B cell (primary cell): Measurements from ENCODE around the gene L3MBTL3. TPM values are rescaled to one million over a fixed set of nuclear protein-coding genes. Genes with fewer than 3 reads are reported as not detected.

Experiments used
- ATAC-seq: fragments of 200-7000 bp; cut with Tn5 transposase; one replicate; pipeline ENCODE4 v1.10.0; 2021; ENCODE audit warnings: low read depth, mild to moderate bottlenecking, moderate number of reproducible peaks, moderate library complexity
- CTCF ChIA-PET: fragments of 350-600 bp; sonication (Branson Sonifier 250); formaldehyde crosslinking; loops from one replicate; lab custom pipeline; 2021; ENCODE audit warnings: antibody characterized with exemption, inconsistent platforms; lab: Charles Lee
- POLR2A ChIA-PET: fragments of 350-600 bp; sonication (Branson Sonifier 250); formaldehyde crosslinking; loops from one replicate; lab custom pipeline; 2021; ENCODE audit warnings: antibody characterized with exemption; lab: Charles Lee
- DNase-seq: peaks from one replicate; pipeline ENCODE4 v3.0.0; 2013
- H2AFZ ChIP-seq: 2 replicates; pipeline ENCODE4 v1.6.1; 2012; ENCODE audit warnings: mild to moderate bottlenecking, low read depth, low read length; ENCODE audit not compliant: insufficient read depth, poor library complexity, severe bottlenecking
- H3K27ac ChIP-seq, 2 donors: 1 replicate in 1 of 2; 2 replicates in 1 of 2; pipeline ENCODE4 v1.5.1; 2012 to 2013; ENCODE audit warnings: low read length in 2 of 2, mild to moderate bottlenecking in 2 of 2, moderate library complexity in 1 of 2
- H3K27me3 ChIP-seq, 4 experiments: fragments of 200-600 bp in 1 of 4; sonication (generic) in 1 of 4; replicated peaks in 1 of 4; 1 replicate in 2 of 4; 2 replicates in 2 of 4; pipeline versions ENCODE4 v1.6.1 to v1.7.0; 2013 to 2016; ENCODE audit warnings: low read length in 3 of 4, mild to moderate bottlenecking in 2 of 4, mixed read lengths in 1 of 4, moderate library complexity in 1 of 4; ENCODE audit not compliant: insufficient read depth in 4 of 4, control insufficient read depth in 3 of 4; ENCODE audit errors: control extremely low read depth in 1 of 4
- H3K36me3 ChIP-seq, 2 experiments: replicated peaks in 1 of 2; 1 replicate in 1 of 2; 2 replicates in 1 of 2; pipeline versions ENCODE4 v1.6.1 to v1.7.1; 2013; ENCODE audit warnings: low read length in 1 of 2; ENCODE audit not compliant: insufficient read depth in 2 of 2, control insufficient read depth in 1 of 2; ENCODE audit errors: control extremely low read depth in 1 of 2, extremely low read depth in 1 of 2
- H3K4me1 ChIP-seq, 2 donors: fragments of 200-600 bp in 1 of 2; sonication (generic) in 1 of 2; 1 replicate in 1 of 2; 2 replicates in 1 of 2; pipeline versions ENCODE4 v1.5.1 to v1.6.1; 2013 to 2017; ENCODE audit warnings: low read length in 2 of 2; ENCODE audit not compliant: control insufficient read depth in 2 of 2, insufficient read depth in 2 of 2
- H3K4me2 ChIP-seq: replicated peaks from 2 replicates; pipeline ENCODE3; 2012; ENCODE audit warnings: mild to moderate bottlenecking, low read depth, low read length; ENCODE audit not compliant: poor library complexity, severe bottlenecking
- H3K4me3 ChIP-seq, 5 experiments: fragments of 200-600 bp in 1 of 5; sonication (generic) in 1 of 5; 1 replicate in 3 of 5; 2 replicates in 2 of 5; pipeline versions ENCODE4 v1.5.1 to v1.7.0; 2011 to 2016; ENCODE audit warnings: low read length in 4 of 5, mild to moderate bottlenecking in 4 of 5, low read depth in 2 of 5, control low read depth in 1 of 5, moderate library complexity in 1 of 5; ENCODE audit not compliant: insufficient read depth in 1 of 5; ENCODE audit errors: control extremely low read depth in 1 of 5, extremely low read depth in 1 of 5
- H3K79me2 ChIP-seq: fragments of 200-600 bp; sonication (generic); one replicate; pipeline ENCODE4 v1.6.0; 2016; ENCODE audit warnings: low read length; ENCODE audit not compliant: control insufficient read depth, insufficient read depth
- H3K9ac ChIP-seq: fragments of 200-600 bp; sonication (generic); 2 replicates; pipeline ENCODE4 v1.6.1; 2017; ENCODE audit warnings: mild to moderate bottlenecking, low read length, moderate library complexity
- H3K9me3 ChIP-seq, 3 donors: one replicate each; pipeline versions ENCODE4 v1.6.1 to v1.7.1; 2013; ENCODE audit warnings: low read length in 2 of 3; ENCODE audit not compliant: control insufficient read depth in 2 of 3, insufficient read depth in 1 of 3; ENCODE audit errors: control extremely low read depth in 1 of 3
- H4K20me1 ChIP-seq: 2 replicates; pipeline ENCODE4 v1.6.0; 2012; ENCODE audit warnings: mild to moderate bottlenecking, low read length; ENCODE audit not compliant: insufficient read depth, control insufficient read depth, poor library complexity, severe bottlenecking
- H3K27ac Mint-ChIP-seq: one replicate; pipeline ENCODE4 v1.8.0; 2021; ENCODE audit warnings: mixed read lengths
- H3K27me3 Mint-ChIP-seq: one replicate; pipeline ENCODE4 v1.8.0; 2021; ENCODE audit warnings: mixed read lengths
- H3K4me1 Mint-ChIP-seq: one replicate; pipeline ENCODE4 v1.8.0; 2021; ENCODE audit warnings: mixed read lengths
- H3K4me3 Mint-ChIP-seq: one replicate; pipeline ENCODE4 v1.8.0; 2021; ENCODE audit warnings: mixed read lengths
- H3K9me3 Mint-ChIP-seq: one replicate; pipeline ENCODE4 v1.8.0; 2022; ENCODE audit warnings: mixed read lengths; ENCODE audit not compliant: insufficient read depth
- CTCF ChIP-seq: fragments of 200-600 bp; IDR thresholded peaks from one replicate; pipeline ENCODE4 v1.8.0; 2022; ENCODE audit warnings: antibody characterized with exemption, mild to moderate bottlenecking
- EZH2 ChIP-seq: IDR thresholded peaks from 2 replicates; pipeline ENCODE4 v1.6.1; 2012; ENCODE audit warnings: borderline replicate concordance, low read depth, mild to moderate bottlenecking, moderate library complexity, low read length; ENCODE audit not compliant: insufficient read depth, poor library complexity, severe bottlenecking
- WGBS: methylation state at CpG from one replicate; pipeline ENCODE4 v1.1.5; 2013; ENCODE audit warnings: missing lambda C conversion rate; ENCODE audit not compliant: insufficient coverage; 5-methylcytosine and 5-hydroxymethylcytosine counted together
- intact Hi-C: fragments of 100-400 bp; cut with micrococcal nuclease; formaldehyde crosslinking; loops from one replicate; pipeline ENCODE4 v1.10.0; 2022
- polyA plus RNA-seq: library from polyadenylated mRNA; depleted of rRNA; stranded (reverse); fragments of >200 nt; gene quantifications from 2 replicates; pipeline ENCODE4 v1.2.3, GENCODE V29; 2012
- total RNA-seq, 2 donors: library from RNA; stranded (reverse); fragments of 120-200 nt in 1 of 2; gene quantifications; 1 replicate in 1 of 2; 2 replicates in 1 of 2; pipeline versions ENCODE4 v1.2.3 to v1.2.4, GENCODE V29; 2013 to 2022

The L3MBTL3 gene
- total and polyA plus RNA-seq, 2 donors (not counting 1 experiment from before 2014, with no cell fraction given), result 28.0 to 46.4 TPM

DNA sequence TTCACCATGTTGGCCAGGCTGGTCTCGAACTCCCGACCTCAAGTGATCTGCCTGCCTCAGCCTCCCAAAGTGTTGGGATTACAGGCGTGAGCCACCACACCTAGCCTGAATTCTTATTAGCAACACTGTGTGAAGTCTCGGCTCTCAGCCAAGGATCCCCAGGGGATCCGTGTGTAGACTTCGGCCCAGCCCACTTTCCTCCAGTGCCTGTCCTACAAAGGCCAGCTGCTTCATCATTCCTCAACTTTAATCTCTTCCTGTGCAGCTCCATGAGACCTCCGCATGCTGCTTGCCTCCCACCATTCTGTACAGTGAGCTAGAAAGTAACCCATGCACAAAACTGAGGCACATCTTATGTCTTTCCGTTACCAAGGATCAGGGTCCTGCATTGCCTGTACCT, 132.5 kb downstream of the L3MBTL3 start:
- no peak for ATAC-seq
- Histone ChIP-seq H3K27ac (no peak overlapping the region), H2AFZ (no peak overlapping the region), H3K9me3 (no peaks in the 10 kb centered on the region), H3K4me3 (no peak overlapping the region), H3K36me3 (no peaks in the 10 kb centered on the region), H3K9ac (no peak overlapping the region), H3K4me2 (no peak overlapping the region), H3K4me1 (no peaks in the 10 kb centered on the region), H3K79me2 (no peaks in the 10 kb centered on the region), H4K20me1 (no peaks in the 10 kb centered on the region), H3K27me3 (no peaks in the 10 kb centered on the region)
- intact Hi-C loops, result no loop called here
- Mint-ChIP-seq H3K27ac (no peak overlapping the region), H3K4me3 (no peak overlapping the region), H3K9me3 (no peaks in the 10 kb centered on the region), H3K4me1 (peaks cover 2% of the 10 kb centered on the region), H3K27me3 (no peaks in the 10 kb centered on the region)
- CTCF ChIA-PET, result interaction anchor here (1.6 kb wide), 1 partner anchor 72 kb away, joined by 3 read pairs; the partner anchor contains the start of gene SAMD3
- no peak for TF ChIP-seq EZH2
- no peak for TF ChIP-seq CTCF
- POLR2A ChIA-PET, result no interaction called here
- no peak for DNase-seq
- WGBS, result 81% methylated on average over 6 of the region's 8 CpGs

DNA sequence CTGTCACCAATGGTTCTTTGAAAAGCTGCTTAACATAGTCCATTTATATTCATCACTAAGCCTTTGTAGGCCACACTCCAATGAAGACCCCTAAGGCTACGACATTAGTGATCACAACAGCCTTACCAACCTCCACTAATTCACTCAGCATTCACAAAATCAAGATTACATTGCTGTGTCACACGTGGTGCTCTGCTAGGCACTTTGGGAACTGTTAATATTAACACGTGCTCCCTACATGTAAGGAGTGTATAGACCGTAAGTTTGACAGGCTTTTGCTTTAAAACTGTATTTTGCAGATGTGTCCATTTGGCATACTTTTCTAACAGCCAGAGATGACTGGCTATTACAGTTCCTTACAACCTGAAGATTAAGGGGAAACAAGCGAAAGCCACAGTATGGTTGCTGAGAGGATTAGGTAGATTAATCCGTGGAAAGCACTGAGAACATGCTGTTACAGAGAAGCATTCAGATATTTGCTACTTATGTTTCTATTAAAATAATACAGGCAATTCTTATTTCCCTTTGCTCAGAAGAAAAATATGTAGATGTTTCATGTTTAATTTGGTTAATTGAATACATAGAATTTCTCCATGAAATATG, 134.6 kb downstream of the L3MBTL3 start:
- no peak for ATAC-seq
- CTCF ChIA-PET, result no interaction called here
- Histone ChIP-seq H3K9ac (no peak overlapping the region), H3K27ac (no peak overlapping the region), H2AFZ (no peak overlapping the region), H3K4me1 (no peaks in the 10 kb centered on the region), H3K9me3 (no peaks in the 10 kb centered on the region), H3K79me2 (no peaks in the 10 kb centered on the region), H3K4me2 (no peak overlapping the region), H3K27me3 (no peaks in the 10 kb centered on the region), H3K36me3 (no peaks in the 10 kb centered on the region), H3K4me3 (no peak overlapping the region), H4K20me1 (no peaks in the 10 kb centered on the region)
- TF ChIP-seq EZH2 (no peak), CTCF (no peak)
- WGBS, result 100% methylated on average over 3 of the region's 6 CpGs
- Mint-ChIP-seq H3K27me3 (no peaks in the 10 kb centered on the region), H3K9me3 (peaks cover under 1% of the 10 kb centered on the region), H3K4me3 (no peak overlapping the region), H3K27ac (no peak overlapping the region), H3K4me1 (peaks cover 2% of the 10 kb centered on the region)
- no peak for DNase-seq
- POLR2A ChIA-PET, result no interaction called here
- intact Hi-C loops, result no loop called here
